Tibial nerve (tissue), 4 donors: ENCODE results near the gene NFASC. TPM values are rescaled to one million over a fixed set of nuclear protein-coding genes. Genes with fewer than 3 reads are reported as not detected.

Source experiments
- DNase-seq, 2 donors: peaks; one replicate each; pipeline ENCODE4 v3.0.0-alpha.2; 2019; ENCODE audit warnings: low spot score in 2 of 2
- H3K27ac ChIP-seq, 4 donors: fragments of 200-600 bp; sonication (generic) in 3 of 4; one replicate each; pipeline ENCODE4 v1.5.1; 2017 to 2019; ENCODE audit warnings: mild to moderate bottlenecking in 1 of 4
- H3K27me3 ChIP-seq, 2 donors: fragments of 200-600 bp; sonication (generic) in 1 of 2; one replicate each; pipeline versions ENCODE4 v1.5.1 to v1.6.0; 2017 to 2019
- H3K36me3 ChIP-seq, 3 donors: fragments of 200-600 bp; sonication (generic); one replicate each; pipeline ENCODE4 v1.5.1; 2018 to 2019
- H3K4me1 ChIP-seq, 4 donors: fragments of 200-600 bp; sonication (generic) in 3 of 4; one replicate each; pipeline ENCODE4 v1.5.1; 2017 to 2019
- H3K4me3 ChIP-seq, 4 donors: fragments of 200-600 bp; sonication (generic) in 3 of 4; one replicate each; pipeline ENCODE4 v1.5.1; 2017 to 2019; ENCODE audit warnings: mild to moderate bottlenecking in 1 of 4, moderate library complexity in 1 of 4
- H3K9me3 ChIP-seq, 4 donors: fragments of 200-600 bp; sonication (generic) in 3 of 4; one replicate each; pipeline ENCODE4 v1.5.1; 2017 to 2019
- EP300 ChIP-seq, 2 donors: sonication (generic); formaldehyde crosslinking; IDR thresholded peaks; one replicate each; pipeline ENCODE4 v1.6.1; 2017; ENCODE audit warnings: antibody characterized with exemption in 2 of 2, mild to moderate bottlenecking in 1 of 2
- POLR2A ChIP-seq, 2 donors: fragments of 450-650 bp; IDR thresholded peaks; one replicate each; pipeline ENCODE4 v1.6.1; 2017; ENCODE audit warnings: antibody characterized with exemption in 2 of 2, mild to moderate bottlenecking in 2 of 2, moderate library complexity in 2 of 2
- WGBS, 2 donors: methylation state at CpG; one replicate each; pipeline ENCODE4 v1.1.5; 2018; 5-methylcytosine and 5-hydroxymethylcytosine counted together
- total RNA-seq, 4 donors: library from RNA; depleted of rRNA; stranded (reverse); fragments of >200 nt; gene quantifications; one replicate each; pipeline ENCODE4 v1.1.0, GENCODE V29; 2016
- TF ChIP-seq, protein P1 (sequence below), 5 experiments: fragments of 200-600 bp in 3 of 5; fragments of 450-650 bp in 2 of 5; sonication (generic) in 3 of 5; IDR thresholded peaks; one replicate each; pipeline ENCODE4 v1.5.1; 2016 to 2019; ENCODE audit warnings: antibody characterized with exemption in 5 of 5, mild to moderate bottlenecking in 3 of 5, moderate library complexity in 2 of 5

NFASC gene
- total RNA-seq, 4 donors from 2014 or later = 69.9 to 112 (median 94.0) TPM

DNA sequence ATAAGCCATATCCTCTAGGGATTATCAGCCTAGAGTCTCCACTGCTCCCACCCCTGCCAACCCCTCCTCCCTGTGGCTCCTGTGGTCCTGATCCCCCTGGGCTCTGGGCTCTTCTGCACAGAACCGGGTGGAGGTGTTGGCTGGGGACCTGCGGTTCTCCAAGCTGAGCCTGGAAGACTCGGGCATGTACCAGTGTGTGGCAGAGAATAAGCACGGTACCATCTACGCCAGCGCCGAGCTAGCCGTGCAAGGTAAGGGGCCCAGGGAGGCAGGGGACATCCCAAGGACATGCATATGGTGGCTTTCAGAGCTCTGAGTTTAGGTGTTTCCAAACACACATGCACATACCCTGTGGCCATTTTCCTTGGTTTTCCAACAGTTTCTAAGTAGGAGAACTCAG lies 191.7 kb downstream of the NFASC start:
- TF ChIP-seq, protein P1, sequence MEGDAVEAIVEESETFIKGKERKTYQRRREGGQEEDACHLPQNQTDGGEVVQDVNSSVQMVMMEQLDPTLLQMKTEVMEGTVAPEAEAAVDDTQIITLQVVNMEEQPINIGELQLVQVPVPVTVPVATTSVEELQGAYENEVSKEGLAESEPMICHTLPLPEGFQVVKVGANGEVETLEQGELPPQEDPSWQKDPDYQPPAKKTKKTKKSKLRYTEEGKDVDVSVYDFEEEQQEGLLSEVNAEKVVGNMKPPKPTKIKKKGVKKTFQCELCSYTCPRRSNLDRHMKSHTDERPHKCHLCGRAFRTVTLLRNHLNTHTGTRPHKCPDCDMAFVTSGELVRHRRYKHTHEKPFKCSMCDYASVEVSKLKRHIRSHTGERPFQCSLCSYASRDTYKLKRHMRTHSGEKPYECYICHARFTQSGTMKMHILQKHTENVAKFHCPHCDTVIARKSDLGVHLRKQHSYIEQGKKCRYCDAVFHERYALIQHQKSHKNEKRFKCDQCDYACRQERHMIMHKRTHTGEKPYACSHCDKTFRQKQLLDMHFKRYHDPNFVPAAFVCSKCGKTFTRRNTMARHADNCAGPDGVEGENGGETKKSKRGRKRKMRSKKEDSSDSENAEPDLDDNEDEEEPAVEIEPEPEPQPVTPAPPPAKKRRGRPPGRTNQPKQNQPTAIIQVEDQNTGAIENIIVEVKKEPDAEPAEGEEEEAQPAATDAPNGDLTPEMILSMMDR (IDR thresholded peaks at IDR 0.05) = no peak
- TF ChIP-seq EP300 (IDR thresholded peaks at IDR 0.05) (no peak), POLR2A (IDR thresholded peaks at IDR 0.05) (no peak)
- DNase-seq = no peak
- Histone ChIP-seq H3K36me3 (peaks cover 0 to 12% (median 0%) of the 10 kb centered on the region in 3 donors), H3K4me3 (no peak overlapping the region), H3K4me1 (peaks cover 0 to 11% (median 6%) of the 10 kb centered on the region in 4 donors), H3K27ac (peak overlapping the region in 2 of 4 donors; percentile 21 to 42), H3K9me3 (no peaks in the 10 kb centered on the region), H3K27me3 (no peaks in the 10 kb centered on the region)
- WGBS, 2 donors = 96 to 97% methylated on average over 7 to 8 of the region's 8 CpGs

DNA sequence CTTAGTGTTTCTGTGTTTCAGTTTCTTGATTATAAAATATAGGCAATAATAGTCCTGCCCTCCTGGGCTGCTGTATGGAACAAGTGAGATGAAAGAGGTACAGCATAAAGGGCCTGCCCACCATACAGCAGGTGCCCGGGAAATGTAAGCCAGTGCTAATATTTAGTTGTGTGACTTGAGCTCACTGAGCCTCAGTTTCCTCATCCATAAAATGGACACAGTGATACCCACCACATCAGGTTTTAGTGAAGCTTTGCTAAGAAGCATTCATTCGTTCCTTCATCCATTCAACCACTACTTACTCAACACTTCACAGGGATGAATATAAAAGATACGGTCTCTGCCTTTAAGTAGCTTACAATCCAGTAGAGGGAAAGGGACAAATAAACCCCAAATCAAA lies 192.2 kb downstream of the NFASC start:
- Histone ChIP-seq H3K27me3 (no peaks in the 10 kb centered on the region), H3K27ac (no peak overlapping the region), H3K4me3 (no peak overlapping the region), H3K36me3 (peaks cover 0 to 12% (median 0%) of the 10 kb centered on the region in 3 donors), H3K4me1 (peaks cover 0 to 11% (median 6%) of the 10 kb centered on the region in 4 donors), H3K9me3 (no peaks in the 10 kb centered on the region)
- no peak for DNase-seq
- 80 to 90% methylated on average over 3 of the region's 3 CpGs for WGBS, 2 donors
- TF ChIP-seq POLR2A (IDR thresholded peaks at IDR 0.05) (no peak), EP300 (IDR thresholded peaks at IDR 0.05) (no peak)
- TF ChIP-seq, protein P1 (IDR thresholded peaks at IDR 0.05) = no peak

DNA sequence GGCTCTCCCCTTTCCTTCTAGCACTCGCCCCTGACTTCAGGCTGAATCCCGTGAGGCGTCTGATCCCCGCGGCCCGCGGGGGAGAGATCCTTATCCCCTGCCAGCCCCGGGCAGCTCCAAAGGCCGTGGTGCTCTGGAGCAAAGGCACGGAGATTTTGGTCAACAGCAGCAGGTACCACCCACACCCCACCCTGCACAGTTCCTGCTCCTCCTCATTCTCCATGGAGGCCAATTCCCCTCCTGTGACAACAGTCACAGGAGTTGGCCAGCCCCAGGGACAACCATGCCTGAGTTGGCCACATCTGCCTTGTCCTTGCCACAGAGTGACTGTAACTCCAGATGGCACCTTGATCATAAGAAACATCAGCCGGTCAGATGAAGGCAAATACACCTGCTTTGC lies 193.6 kb downstream of the NFASC start:
- no peak for TF ChIP-seq POLR2A (IDR thresholded peaks at IDR 0.05)
- Histone ChIP-seq H3K27ac (no peak overlapping the region), H3K4me1 (peaks cover 0 to 19% (median 6%) of the 10 kb centered on the region in 4 donors), H3K27me3 (no peaks in the 10 kb centered on the region), H3K36me3 (peaks cover 0 to 3% (median 0%) of the 10 kb centered on the region in 3 donors), H3K4me3 (no peak overlapping the region), H3K9me3 (no peaks in the 10 kb centered on the region)
- no peak for DNase-seq
- 84 to 93% methylated on average over 11 of the region's 11 CpGs for WGBS, 2 donors

- WGBS, 2 donors = 88 to 92% methylated on average over 9 of the region's 9 CpGs
- H3K4me3 ChIP-seq = no peak overlapping the region
- no peak overlapping the region for H3K27ac ChIP-seq
- H3K4me1 ChIP-seq = peaks cover 0 to 19% (median 6%) of the 10 kb centered on the region in 4 donors
- no peak for TF ChIP-seq POLR2A (IDR thresholded peaks at IDR 0.05)
- TF ChIP-seq, protein P1 (IDR thresholded peaks at IDR 0.05) = no peak
- no peak for TF ChIP-seq EP300 (IDR thresholded peaks at IDR 0.05)
- peaks cover 0 to 3% (median 0%) of the 10 kb centered on the region in 3 donors for H3K36me3 ChIP-seq
- H3K27me3 ChIP-seq = no peaks in the 10 kb centered on the region
- DNase-seq = no peak
- no peaks in the 10 kb centered on the region for H3K9me3 ChIP-seq
These were observed 194.2 kb downstream of the NFASC start for GRCh38 chr1:205064741-205065316.

DNA sequence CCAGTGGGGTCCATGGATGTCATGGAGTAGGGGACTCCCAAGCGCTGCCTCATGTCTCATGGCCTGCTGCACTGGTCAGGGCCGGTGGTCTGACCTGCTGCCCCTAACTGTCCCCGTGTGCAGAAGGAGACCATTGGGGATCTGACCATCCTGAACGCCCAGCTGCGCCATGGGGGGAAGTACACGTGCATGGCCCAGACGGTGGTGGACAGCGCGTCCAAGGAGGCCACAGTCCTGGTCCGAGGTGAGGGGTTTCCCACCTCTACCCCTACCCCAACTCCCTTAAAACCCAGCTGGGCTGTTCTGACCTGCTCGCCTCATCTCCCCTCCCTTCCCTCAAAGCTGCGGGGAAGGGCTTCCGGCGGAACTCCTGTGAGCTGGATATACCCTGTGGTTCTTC lies 195.0 kb downstream of the NFASC start:
- H3K4me1 ChIP-seq = peaks cover 0 to 19% (median 6%) of the 10 kb centered on the region in 4 donors

More for the DNA sequence above, 195.0 kb downstream of the NFASC start:
- peaks cover 0 to 10% (median 0%) of the 10 kb centered on the region in 3 donors for H3K36me3 ChIP-seq
- WGBS, 2 donors = 82 to 92% methylated on average over 13 of the region's 14 CpGs
- no peak overlapping the region for H3K4me3 ChIP-seq
- H3K27ac ChIP-seq = no peak overlapping the region
- H3K27me3 ChIP-seq = no peaks in the 10 kb centered on the region
- DNase-seq = no peak
- no peaks in the 10 kb centered on the region for H3K9me3 ChIP-seq
- TF ChIP-seq, protein P1 (IDR thresholded peaks at IDR 0.05) = no peak
- TF ChIP-seq POLR2A (IDR thresholded peaks at IDR 0.05) (no peak), EP300 (IDR thresholded peaks at IDR 0.05) (no peak)
